Suprapubic skin (tissue), 4 donors: ENCODE data around the gene CLEC4A.
"Not testable (repeated sequence)": the region's sequence is repeated elsewhere in the genome, so short reads cannot be mapped to it uniquely, and the experiment has no call there.

Source experiments
- EP300 ChIP-seq: sonication (generic); formaldehyde crosslinking; IDR thresholded peaks from one replicate; pipeline ENCODE4 v1.6.1; 2017; ENCODE audit warnings: antibody characterized with exemption
- POLR2AphosphoS5 ChIP-seq, 3 donors: sonication (generic); formaldehyde crosslinking; IDR thresholded peaks; one replicate each; pipeline ENCODE4 v1.6.1; 2017; ENCODE audit warnings: antibody characterized with exemption in 3 of 3
- TF ChIP-seq, protein P1 (sequence below), 2 donors: fragments of 200-600 bp in 1 of 2; fragments of 450-650 bp in 1 of 2; sonication (generic) in 1 of 2; IDR thresholded peaks; one replicate each; pipeline ENCODE4 v1.5.1; 2016 to 2019; ENCODE audit warnings: antibody characterized with exemption in 2 of 2, mild to moderate bottlenecking in 1 of 2, moderate library complexity in 1 of 2

DNA sequence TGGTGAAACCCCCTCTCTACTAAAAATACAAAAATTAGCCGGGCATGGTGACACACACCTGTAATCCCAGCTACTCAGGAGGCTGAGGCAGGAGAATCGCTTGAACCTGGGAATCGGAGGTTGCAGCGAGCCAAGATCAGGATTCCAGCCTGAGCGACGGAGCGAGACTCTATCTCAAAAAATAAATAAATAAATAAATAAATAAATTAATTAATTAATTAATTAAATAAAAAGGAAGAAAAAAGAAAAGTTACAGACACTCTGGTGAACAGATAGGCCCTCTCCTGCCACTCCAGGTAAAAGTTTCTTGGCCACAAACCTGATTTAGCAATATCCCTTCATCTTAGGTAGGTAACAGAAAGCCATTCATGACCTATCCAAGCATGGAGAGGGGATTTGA lies 59.5 kb downstream of the CLEC4A start:
- TF ChIP-seq, protein P1, sequence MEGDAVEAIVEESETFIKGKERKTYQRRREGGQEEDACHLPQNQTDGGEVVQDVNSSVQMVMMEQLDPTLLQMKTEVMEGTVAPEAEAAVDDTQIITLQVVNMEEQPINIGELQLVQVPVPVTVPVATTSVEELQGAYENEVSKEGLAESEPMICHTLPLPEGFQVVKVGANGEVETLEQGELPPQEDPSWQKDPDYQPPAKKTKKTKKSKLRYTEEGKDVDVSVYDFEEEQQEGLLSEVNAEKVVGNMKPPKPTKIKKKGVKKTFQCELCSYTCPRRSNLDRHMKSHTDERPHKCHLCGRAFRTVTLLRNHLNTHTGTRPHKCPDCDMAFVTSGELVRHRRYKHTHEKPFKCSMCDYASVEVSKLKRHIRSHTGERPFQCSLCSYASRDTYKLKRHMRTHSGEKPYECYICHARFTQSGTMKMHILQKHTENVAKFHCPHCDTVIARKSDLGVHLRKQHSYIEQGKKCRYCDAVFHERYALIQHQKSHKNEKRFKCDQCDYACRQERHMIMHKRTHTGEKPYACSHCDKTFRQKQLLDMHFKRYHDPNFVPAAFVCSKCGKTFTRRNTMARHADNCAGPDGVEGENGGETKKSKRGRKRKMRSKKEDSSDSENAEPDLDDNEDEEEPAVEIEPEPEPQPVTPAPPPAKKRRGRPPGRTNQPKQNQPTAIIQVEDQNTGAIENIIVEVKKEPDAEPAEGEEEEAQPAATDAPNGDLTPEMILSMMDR (IDR thresholded peaks at IDR 0.05): not testable (repeated sequence)
- not testable (repeated sequence) for TF ChIP-seq POLR2AphosphoS5 (IDR thresholded peaks at IDR 0.05); EP300
